CD4-positive, alpha-beta T cell treated with Interleukin-6 for 4 hours (primary cell): ENCODE measurements around the gene PLA2G4F.

ENCODE experiments used
- DNase-seq: peaks from one replicate; pipeline ENCODE4 v3.0.0-alpha.2; 2020; ENCODE audit warnings: mixed read lengths

Gene PLA2G4F

DNA sequence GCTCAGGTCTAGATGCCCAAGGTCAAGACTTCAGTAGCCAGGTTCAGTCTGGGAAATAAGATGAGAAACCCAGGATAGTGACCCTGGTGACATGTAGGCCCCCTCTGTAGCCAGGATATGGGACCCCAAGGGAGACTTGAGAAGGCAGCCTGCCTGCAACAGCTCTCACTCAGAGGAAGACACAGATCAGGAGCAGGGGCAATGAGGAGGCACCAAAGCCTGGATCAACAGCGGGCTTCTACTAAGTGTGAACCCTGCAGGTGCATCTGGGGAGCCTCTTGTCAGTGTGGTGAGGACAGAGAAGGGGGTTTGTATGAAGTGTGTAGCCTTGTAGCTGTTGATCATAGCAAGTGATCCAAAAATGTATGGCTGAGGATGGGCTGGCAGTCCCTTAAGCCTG is 25.4 kb downstream of the PLA2G4F start:
- no peak for DNase-seq

DNA sequence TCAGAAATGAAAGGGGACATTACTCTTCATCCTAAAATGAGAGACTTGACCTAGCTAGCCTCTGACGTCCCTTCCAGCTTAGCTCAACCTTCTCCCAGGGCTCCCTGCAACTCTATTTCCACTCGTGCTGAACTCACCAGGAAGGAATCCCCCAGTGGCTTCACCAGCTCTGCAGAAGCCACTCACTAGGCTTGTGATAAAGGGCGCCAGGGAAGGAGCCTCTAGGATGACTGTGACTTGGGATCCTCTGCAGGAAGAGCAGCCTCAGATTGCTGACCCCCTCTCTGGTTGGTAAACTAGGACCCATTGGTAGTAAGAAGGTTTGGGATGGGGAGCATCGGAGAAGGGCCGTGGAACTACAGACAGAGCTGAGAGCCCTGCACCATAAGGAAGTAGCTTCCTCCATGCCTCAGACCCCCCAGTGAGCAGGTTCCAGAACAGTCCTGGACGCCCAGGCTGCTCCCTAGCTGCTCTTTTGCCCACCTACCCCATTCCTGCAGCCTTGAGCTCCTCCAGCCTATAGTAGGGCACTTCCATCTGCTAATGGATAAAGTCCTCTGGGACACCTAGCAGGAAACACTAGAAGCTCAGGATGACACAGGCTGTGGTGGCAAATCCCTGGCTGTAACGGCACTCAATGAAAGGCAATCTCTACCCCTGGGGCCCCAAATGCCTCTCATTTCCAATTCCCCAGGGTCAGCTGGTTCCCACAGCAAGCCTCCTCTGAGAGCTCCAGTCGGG is 26.0 kb downstream of the PLA2G4F start:
- DNase-seq, result no peak

DNA sequence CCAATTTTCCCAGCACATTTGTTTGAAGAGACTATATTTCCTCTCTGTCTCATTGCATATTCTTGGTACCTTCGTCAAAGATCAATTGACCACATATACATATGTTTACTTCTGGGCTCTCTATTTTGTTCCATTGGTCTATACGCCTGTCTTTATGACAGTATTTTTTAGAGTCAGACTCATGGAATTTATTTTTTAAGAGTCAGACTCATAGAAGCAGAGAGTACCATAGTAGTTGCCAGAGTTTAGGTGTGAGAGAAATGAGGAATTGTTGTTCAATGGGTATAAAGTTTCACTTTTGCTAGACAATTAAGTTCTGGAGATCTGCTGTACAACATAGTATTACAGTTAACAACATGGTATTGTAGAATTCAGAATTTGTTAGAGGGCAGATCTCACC is 27.1 kb downstream of the PLA2G4F start:
- DNase-seq, result no peak

DNA sequence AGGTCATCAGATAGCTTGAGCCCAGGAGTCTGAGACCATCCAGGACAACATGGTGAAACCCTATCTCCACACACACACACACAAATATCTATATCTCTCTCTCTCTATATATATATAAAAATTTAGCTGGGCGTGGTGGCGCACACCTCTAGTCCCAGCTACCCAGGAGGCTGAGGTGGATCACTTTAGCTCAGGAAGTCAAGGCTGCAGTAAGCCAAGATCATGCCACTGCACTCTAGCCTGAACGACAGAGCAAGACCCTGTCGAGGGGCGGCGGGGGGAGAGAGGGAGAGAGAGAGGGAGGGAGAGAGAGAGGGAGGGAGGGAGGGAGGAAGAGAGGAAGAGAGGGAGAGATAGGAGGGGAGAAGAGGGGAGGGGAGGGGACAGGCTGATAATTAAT is 28.0 kb downstream of the PLA2G4F start:
- no peak for DNase-seq

DNA sequence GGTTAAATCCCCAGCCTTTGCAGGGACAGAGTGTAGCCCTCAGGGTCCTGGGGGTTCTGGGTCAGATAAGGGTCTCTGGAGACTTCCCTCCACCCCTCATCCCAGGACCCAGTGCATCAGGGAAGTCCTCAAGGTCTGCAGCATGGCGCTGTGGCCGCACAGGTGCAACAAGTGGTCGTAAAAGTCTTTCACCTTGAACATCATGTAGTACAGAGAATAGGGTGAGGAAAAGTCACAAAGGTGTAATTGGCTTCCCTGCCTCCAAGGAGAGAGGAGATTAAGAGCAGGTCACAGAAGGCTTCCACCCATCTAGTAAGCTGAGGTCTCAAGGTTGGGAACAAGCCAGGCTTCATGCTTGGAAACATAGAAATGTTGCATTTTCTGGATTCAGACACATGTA is 32.9 kb downstream of the PLA2G4F start:
- no peak for DNase-seq

DNA sequence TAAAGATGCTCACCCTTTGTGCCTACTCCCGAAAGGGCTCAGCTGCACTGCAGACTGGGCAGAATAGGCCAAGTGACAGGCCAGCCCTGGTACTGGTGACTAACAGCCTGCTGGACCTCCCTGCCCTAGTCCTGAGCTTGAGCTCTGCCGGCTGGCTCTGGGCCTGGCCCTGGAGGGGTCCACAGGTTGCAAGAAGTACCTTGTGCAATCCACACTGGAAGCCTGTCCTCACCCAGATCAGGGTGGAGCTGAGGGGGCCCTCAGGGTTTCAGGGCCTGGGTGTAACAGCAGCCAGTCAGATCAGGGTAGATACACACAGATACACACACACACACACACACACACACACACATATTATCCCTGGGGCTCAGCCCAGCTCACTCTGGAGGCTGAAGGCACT is 34.8 kb downstream of the PLA2G4F start:
- no peak for DNase-seq

DNA sequence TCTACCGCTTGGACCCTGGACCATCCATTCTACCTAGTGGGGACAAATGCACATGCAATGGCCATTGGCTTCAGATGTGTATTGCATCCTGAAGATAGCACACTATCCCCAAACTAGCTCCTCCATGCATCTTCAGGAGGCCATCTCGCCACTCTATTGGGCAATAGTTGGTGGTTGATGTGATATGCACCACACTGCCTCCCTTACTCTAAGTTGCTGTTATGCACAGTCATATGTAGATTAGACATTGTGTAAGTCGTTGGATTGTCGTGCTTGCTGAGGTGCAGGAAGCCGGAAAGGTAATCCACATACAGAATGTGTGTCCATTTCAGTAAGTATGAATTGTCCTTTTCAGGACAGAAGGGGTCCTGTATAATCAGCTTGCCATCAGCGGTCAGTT is 35.4 kb downstream of the PLA2G4F start:
- DNase-seq, result no peak

DNA sequence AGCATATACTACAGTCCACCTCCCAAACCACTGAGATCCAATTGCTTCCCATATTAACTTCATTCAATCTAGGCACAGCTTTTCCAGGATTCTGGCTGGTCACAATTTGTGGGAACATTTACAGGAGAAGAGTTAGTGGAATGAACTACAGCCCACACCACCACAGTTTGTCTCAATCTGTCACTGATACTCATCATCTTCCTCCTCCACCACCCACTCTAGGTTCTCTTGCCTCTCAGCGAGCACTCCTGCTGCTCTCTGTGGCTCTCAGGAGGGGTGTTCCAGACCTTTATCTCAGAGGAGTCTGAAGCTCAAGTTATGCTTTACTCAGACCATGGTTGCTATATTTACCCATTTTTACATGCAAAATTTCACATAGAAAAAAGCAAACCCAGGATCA is 36.2 kb downstream of the PLA2G4F start:
- DNase-seq, result no peak

DNA sequence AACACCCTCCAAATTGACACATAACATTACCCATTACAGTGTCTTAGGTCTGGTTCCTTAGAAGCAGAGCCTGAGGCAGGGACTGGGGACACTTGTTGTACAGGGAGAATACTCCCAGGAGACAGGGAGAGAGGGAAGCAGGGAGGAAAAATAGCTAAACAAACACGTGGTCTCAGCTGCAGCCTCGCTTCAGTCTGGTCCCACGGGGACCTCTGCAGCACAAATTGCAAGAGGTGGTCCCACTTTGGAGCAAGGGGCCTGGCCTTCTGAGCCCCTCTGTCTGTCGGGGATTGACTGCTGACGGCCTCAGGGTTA is 37.0 kb downstream of the PLA2G4F start:
- DNase-seq, result no peak

DNA sequence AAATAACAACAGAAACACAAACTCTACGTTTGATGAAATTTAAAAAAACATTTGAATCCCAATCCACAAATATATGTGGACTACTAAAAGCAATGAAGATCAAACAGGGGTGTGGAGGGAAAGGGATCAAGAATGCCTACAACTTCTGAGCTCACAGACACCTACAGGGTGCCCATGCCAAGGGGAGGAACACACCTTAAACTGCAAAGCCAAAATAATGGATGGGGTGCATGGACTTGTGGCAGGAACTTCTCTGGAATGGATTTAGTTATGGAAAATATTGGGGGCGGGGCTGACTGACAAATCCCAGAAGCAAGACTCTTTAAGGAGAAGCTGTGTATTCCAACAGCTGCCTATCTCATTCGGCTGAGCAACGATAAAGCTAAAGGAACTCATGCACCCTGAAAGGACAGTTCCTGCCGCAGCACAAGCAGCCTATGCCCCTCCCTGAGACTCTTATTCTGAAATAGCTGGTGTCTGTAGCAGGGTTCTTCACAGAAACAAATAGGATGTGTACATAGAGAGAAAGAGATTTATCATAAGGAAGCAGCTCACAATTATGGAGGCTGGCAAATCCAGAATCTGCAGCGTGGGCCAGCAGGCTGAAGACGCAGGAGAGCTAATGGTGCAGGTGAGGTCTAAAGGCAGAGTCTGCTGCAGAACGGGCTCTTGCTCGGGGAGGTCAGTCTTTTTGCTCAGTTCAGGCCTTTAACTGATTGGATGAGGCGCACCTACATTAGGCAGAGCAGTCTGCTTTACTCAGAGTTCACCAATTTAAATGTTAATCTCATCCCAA is 37.6 kb downstream of the PLA2G4F start:
- no peak for DNase-seq

DNA sequence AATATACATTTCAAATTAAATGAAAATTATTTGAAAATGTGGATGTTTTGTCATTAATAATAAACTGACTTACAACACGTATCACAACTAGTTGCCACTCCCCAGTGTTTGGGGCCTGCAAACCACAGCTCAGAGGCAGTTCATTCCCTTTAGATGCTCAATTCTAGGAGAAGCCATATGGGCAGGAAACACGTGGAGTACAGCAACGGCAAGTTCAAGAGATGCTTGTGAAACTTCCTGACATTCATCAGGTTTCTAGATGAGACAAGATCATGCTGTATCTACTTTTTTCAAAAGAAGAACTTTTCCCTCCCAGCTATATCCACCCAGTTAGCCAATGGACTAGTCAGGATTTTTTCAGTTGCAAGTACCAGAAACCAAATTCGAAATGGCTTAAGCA is 44.5 kb downstream of the PLA2G4F start:
- no peak for DNase-seq

DNA sequence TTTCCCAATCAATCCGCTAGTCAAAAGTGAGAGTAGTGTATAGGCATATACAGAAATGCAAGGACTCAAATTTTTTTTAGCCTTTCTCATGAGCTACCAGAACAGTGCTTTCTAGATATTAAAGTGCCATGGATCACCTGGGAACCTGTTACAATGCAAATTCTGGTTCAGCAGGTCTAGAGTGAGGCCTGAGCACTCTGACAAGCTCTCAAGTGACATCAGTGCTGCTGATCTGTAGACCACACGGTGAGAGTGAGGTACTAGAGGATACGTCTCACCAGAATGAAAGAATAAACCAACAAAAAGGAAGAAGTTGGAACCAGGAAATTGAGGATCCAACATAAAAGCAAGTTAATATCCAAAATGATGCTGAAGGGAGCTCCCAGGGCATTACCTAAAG is 46.1 kb downstream of the PLA2G4F start:
- no peak for DNase-seq

DNA sequence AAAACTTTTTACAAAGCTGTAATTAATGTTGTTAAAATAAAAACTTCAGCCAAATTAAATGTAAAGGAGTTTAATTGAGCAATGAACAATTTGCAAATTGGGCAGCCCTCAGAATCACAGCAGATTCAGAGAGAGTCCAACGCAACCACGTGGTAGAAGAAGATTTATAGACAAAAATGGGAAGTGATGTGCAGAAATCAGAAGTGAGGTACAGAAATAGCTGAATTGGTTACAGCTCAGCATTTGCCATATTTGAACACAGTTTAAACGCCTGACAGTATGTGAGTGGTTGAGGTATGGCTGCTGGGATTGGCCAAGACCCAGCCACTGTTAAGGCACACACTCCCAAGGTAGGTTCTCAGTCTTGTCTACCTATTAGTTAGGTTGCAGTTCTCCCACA is 47.6 kb downstream of the PLA2G4F start:
- DNase-seq, result no peak

DNA sequence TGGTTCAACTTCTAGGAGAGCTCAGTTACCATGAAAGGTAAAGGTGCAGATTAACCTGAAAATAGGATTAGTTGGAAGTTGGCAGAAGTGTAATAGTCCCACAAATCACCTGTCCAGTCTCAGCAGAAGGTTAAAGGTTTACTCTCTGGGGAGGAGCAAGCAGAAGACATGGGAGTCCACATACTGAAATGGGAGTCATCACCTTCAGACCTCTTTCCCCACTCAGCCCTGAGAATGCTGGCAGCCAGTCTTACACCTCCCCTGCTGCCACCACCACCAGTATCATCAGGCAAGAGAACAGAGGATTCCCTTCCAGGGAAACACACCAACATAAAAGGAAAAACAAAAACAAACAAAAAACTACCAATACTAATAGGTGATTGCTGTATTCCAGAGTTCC is 48.2 kb downstream of the PLA2G4F start:
- no peak for DNase-seq

DNA sequence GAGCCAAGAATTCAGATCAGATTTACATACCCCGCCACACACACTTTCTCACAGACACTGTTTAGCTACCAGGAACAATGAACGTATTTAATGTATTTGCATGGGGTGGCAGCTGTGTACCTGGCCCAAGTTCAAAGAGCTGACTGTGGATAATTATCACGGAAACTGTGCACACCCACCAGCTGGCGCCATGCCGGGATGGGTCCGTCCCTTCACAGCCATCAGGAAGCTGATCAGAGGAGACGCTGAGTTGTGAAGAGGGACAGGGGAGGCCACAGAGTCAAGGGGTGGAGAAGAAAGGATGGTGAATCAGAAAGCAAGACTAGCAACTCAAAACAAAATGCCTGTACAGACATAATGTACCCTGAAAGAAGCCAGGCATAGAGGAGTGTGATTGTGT is 49.0 kb downstream of the PLA2G4F start:
- no peak for DNase-seq

DNA sequence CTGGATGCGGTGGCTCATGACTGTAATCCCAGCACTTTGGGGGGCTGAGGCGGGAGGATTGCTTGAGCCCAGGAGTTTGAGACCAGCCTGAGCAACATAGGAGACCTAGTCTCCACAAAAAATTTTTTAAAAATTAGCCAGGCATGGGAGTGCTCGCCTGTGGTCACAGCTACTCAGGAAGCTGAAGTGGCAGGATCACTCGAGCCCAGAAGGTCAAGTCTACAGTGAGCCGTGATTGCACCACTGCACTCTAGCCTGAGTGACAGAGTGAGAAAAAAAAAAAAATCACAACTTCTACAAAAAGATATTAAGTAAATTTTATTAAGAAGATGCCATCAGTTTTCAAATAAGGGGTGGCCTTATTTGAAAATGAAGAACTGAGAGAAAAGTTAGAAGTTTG is 50.1 kb downstream of the PLA2G4F start:
- DNase-seq, result no peak

DNA sequence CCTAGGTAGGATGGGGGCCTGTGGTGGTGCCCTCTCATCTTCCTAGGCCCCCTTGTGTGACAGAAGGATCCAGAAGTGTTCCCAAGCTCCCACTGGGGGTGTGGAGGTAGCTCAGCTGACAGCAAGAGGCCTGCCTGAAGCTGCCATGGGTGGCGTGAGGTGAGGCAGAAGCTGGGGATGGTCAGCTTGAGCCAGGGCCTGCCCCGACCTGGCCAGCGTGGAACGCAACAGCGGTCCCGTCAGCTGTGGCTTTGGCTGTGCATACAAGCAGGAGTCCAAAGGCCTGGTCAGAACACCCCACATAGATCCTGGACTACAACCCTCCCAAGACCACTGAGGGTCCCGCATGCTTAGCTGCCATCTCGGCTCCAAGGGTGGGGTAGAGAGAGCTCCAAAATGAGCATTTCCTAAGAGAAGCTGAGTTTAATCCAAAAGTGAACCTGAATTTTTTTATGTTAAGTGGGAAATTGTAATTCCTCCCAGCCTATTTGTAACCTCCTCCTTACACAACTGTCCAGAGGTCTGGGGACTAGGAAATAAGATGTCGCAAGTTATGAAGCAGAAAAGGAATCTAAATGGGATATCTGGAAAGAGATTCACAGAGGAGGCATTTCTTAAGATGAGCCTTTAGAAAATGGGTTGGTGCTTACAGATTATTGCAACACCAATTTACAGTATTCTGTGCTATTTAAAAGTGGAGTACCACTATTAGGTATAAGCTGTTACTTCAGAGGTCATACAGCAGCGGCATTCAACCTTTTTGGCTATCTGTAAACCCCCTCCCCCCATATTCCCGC is 52.1 kb downstream of the PLA2G4F start:
- no peak for DNase-seq

DNA sequence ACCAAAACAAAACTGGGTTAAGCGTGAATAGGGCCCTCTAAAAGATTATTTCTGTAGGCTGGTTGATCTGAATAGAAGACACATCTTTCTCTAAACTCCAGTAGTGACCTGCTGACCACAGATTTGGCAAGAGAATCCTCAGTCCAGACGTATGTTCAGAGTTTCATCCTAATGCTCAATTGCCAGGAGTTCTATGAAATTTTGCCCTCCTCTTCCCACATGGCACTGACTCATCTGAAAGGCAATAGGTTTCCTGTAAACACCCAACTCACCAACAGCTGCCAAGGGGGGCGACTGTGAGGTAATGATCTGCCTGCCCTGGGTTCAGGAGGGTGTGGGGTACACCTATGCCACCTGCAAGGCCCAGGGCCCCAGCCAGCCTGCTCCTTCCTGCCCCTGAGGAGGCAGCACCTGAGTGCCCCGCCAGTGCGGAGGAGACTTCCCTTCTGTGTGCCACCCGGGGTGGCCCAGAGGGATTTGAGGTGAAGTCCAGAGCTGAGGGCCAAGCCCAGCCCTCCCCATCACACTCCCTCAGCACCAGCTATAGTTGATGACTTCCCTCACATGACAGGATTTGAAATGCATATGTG is 53.7 kb downstream of the PLA2G4F start:
- DNase-seq, result no peak

DNA sequence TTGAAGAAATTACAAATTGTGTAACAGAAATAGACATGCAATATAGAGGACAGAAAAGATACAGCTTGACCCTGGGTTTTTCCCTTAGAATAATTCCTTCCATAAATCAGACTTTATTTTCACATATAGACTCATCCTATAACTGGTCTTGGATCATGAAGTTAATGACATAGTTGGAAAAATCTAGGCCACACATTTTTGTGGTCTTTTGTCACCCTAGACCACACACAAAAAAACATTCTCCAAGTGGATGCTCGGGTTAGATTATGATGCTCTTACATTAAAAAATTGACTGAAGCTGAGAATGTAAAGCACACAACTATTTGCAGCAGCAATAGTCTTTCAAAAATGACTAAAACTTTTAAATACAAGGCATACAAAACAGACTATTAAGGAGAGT is 54.6 kb downstream of the PLA2G4F start:
- no peak for DNase-seq

DNA sequence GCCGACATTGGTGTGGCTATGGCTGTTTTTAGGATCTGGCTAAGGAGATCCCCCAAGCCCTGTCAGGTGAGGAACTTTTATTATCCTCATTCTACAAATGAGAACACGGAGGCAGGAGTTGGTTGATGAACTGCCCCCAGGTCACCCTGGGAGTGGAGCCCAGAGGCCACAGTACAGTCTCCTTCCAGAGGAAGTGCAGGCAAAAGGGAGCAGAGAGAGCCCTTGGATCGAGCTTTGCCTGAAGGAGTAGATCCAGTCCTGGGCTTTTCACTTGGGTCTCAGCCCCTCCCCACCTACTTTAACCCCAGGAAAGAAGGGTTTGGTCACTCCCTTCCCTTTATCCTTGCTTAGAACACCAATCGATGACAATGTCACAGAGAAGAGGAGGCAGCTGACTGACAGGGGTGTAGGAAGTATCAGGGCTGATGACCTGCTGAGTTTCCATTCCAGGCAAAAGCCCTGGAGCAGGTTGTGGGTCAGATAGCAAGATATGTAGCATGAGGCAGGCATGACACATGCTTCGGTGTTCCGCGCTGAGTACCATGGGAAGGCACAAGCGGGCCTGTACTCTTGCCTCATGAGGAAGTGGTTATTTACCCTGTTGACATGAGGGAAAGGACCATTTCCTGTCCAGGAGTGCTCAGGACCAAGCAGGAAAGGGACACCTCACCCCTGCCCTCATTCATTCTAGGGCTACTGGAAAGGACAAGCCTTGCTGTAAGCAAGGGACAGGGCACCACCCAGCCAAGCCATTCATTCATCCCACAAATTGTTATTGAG is 56.2 kb downstream of the PLA2G4F start:
- no peak for DNase-seq

DNA sequence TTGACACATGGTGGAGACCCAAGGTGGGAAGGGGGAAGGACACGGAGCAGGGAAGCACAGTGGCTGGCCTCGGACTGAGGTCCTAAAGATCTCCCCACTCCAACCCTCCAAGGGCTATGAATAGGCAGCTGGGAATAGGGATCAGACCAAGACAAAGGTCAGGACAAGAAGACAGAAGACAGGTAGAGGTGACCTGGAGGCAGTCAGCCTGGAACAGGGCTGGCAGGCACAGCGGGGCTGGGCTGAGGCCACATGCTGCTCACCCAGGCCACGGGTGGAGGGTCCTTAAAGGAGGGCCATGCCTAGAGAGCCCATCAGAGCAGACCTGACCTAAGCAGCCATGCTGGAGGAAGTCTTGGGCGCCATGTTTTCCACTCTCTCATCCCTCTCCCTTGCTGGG is 59.4 kb downstream of the PLA2G4F start:
- DNase-seq, result no peak

DNA sequence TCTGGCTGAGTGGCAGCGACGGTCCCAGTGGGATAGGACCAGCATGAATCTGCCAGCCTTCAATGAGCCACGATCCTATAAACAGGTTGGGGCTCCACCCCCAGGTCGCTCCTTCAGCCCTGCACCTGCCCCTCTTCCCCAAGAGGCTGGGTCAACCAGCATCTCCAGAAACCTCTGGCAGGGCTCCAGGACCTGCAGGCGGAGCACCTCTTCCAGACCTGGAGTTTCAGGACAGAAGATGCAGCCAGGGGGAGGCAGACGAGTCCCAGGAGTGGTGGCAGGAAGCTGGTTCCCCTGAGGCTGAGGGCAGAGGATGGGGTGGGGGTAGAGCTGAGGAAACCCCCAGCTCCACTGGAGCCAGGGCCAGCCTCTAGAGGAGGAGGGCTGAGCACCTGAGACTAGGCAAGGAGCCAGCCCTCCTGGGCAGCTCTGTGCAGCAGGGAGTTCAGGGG is 61.9 kb downstream of the PLA2G4F start, which contains the start of gene PLA2G4D:
Gene PLA2G4D, minus strand, starts transcription at position 51 of the 452 bp plus-strand sequence. CDS start 103 bp downstream, outside the sequence.
- DNase-seq, result no peak

DNA sequence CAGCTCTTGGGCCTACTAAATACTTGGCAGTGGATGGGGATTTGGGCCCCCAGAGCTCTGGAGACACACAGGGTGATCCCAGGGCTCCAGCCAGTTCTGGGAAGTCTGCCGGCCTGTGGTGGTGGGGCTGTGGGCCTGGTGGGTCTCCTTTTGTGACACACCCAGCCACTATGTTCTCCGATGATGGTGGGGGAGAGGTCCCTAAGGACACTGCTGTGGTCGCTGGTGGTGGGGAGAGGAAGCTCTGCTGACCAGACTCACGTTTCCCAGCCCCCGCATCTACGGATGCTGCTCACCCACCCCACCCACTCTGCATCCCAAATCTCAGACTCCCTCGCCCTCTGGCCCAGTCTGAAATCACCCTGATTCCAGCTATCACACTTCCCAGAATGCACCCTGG is 62.5 kb downstream of the PLA2G4F start:
- DNase-seq, result no peak
